Right ventricle myocardium superior (tissue), 1 donor: ENCODE data around the gene TBC1D30. TPM values are rescaled to one million over a fixed set of nuclear protein-coding genes. Genes with fewer than 3 reads are reported as not detected.
A peak's percentile ranks its signal among the peaks of the same experiment; 100 is the strongest.
"Not testable (repeated sequence)": the region's sequence is repeated elsewhere in the genome, so short reads cannot be mapped to it uniquely, and the experiment has no call there.

Experiments
- ATAC-seq: fragments of 200-7000 bp; cut with Tn5 transposase; one replicate; pipeline ENCODE4 v1.9.1; 2020; ENCODE audit warnings: mild to moderate bottlenecking; ENCODE audit not compliant: poor library complexity
- DNase-seq: peaks from one replicate; pipeline ENCODE4 v3.0.0-alpha.2; 2020
- intact Hi-C: fragments of 100-400 bp; cut with DNase I; formaldehyde crosslinking; loops from one replicate; pipeline ENCODE4 v1.11.2; 2022
- total RNA-seq: library from RNA; stranded (reverse); fragmentation: NEBNext Ultra II Directional; extraction: Animal tissue kit (Norgen Biotek cat#: 25700); gene quantifications from one replicate; pipeline ENCODE4 v1.2.1, GENCODE V29; 2021
- donor health status: DM: no; HTN: yes; CAD: no; lungs with severe emphysema.

TBC1D30 gene
- total RNA-seq, 1 donor from 2014 or later, result 0.83 TPM

- DNase-seq, result no peak
- ATAC-seq, result no peak
- intact Hi-C loops, result no loop called here
These were observed 23.8 kb upstream of the TBC1D30 start for GRCh38 chr12:64800640-64801039.

GRCh38 chr12:64801381-64801780 lies 23.1 kb upstream of the TBC1D30 start:
- ATAC-seq, result no peak
- intact Hi-C loops, result no loop called here
- no peak for DNase-seq

DNA sequence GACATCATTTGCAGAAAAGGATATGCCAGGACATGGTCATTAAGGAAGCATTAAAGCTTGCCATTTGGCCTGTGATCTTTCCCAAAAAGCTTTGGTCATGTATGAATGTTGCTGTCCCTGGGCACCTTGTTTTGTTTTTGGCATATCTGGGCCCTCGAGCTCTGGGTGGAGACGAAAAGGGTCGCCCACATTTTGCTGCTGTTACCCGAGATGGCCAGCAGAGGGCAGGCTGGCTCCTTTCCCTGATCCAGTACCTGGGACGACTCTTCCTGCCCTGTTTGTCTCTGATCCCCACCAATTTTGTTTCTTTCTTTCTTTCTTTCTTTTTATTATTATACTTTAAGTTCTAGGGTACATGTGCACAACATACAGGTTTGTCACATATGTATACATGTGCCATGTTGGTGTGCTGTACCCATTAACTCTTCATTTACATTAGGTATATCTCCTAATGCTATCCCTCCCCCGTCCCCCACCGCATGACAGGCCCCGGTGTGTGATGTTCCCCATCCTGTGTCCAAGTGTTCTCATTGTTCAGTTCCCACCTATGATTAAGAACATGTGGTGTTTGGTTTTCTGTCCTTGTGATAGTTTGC lies 22.2 kb upstream of the TBC1D30 start:
- peak; percentile 64 for DNase-seq
- peak; percentile 73 for ATAC-seq
- intact Hi-C loops, result not testable (repeated sequence)

- ATAC-seq (no peak), DNase-seq (no peak)
- intact Hi-C loops, result no loop called here
These were observed 18.3 kb upstream of the TBC1D30 start for GRCh38 chr12:64806173-64806572.

GRCh38 chr12:64806593-64807460 lies 17.6 kb upstream of the TBC1D30 start:
- intact Hi-C loops, result no loop called here
- no peak for ATAC-seq
- DNase-seq, result no peak

DNA sequence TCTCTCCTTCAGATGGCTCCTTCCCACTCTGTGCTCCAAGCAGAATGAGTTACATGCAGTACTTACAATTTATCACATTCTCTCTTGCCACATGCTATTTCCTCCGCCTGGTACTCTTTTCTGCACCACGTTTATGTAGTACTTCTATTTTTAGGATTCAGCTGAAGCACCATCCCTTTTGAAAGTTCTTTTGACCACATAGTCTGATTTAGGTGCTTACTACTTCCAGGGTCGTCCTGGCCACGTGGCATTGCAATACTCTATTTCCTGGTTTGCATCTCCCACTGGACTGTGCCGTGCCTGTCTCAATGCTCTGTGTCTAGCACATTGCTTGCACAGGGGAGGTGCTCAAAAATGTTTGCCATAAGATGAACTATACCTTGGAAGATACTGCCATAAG lies 16.3 kb upstream of the TBC1D30 start:
- no peak for DNase-seq
- ATAC-seq, result no peak
- intact Hi-C loops, result no loop called here

DNA sequence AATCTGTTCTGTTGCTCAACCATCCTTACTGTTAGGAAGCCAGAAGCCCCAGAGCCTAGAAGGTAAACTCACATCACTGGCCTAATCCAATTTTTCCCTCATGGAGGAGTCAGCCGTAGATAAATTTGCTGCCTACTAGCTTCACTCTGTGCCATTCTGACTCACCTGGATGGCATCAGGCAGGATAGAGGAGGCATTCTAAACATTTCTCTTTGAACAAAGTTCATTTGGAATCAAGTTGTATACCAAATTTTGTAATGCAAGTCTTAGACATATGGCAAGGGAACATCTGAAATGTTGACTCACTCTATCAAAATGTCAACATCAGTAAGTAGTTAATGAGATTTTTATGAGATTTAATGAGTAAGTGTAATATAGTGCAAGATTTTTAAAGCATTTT lies 13.6 kb upstream of the TBC1D30 start:
- ATAC-seq, result no peak
- no peak for DNase-seq
- intact Hi-C loops, result no loop called here

- DNase-seq (no peak), ATAC-seq (no peak)
- intact Hi-C loops, result no loop called here
These were observed 10.7 kb upstream of the TBC1D30 start for GRCh38 chr12:64813723-64814122.

GRCh38 chr12:64814432-64814831 lies 10.0 kb upstream of the TBC1D30 start:
- intact Hi-C loops, result no loop called here

GRCh38 chr12:64819816-64820402 lies 4.5 kb upstream of the TBC1D30 start:
- no peak for ATAC-seq
- intact Hi-C loops, result no loop called here
- DNase-seq, result no peak

More at GRCh38 chr12:64814432-64814831, 10.0 kb upstream of the TBC1D30 start:
- ATAC-seq, result no peak
- no peak for DNase-seq

- DNase-seq (no peak), ATAC-seq (no peak)
- intact Hi-C loops, result no loop called here
These were observed 3.9 kb upstream of the TBC1D30 start for GRCh38 chr12:64820593-64820992.

GRCh38 chr12:64821116-64821630 lies 3.3 kb upstream of the TBC1D30 start:
- DNase-seq, result no peak
- intact Hi-C loops, result no loop called here
- no peak for ATAC-seq

- DNase-seq (no peak), ATAC-seq (peak; percentile 14)
- intact Hi-C loops, result no loop called here
These were observed 332 bp upstream of the TBC1D30 start for GRCh38 chr12:64824130-64824499.

GRCh38 chr12:64825143-64826021 lies 935 bp downstream of the TBC1D30 start:
- no peak for DNase-seq
- no peak for ATAC-seq
- intact Hi-C loops, result no loop called here

- DNase-seq (peak; percentile 67), ATAC-seq (peak; percentile 72)
- intact Hi-C loops, result no loop called here
These were observed 1.8 kb downstream of the TBC1D30 start for GRCh38 chr12:64826234-64826633.

DNA sequence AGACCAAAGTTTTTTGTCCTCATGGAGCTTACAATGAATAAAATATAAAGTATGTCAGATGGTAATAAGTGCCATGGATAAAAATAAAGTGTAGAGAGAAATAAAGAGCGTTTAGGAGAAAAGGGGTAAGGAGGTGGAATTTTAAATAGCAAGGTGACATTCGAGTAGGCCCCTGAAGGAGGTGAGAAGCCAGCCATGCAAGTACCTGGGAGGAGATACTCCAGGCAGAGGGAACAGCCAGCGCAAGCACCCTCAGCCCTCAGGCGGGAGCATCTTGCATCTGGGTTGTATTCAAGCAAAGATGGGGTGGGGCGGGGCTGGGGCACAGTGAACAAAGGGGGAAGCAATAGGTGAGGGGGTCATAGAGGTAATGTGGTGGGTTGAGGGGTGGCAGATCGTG lies 4.3 kb downstream of the TBC1D30 start:
- intact Hi-C loops, result no loop called here
- DNase-seq, result no peak
- ATAC-seq, result no peak

- DNase-seq (no peak), ATAC-seq (no peak)
- intact Hi-C loops, result no loop called here
These were observed 9.5 kb downstream of the TBC1D30 start for GRCh38 chr12:64833928-64834327.

GRCh38 chr12:64835901-64836300 lies 11.5 kb downstream of the TBC1D30 start:
- ATAC-seq (no peak), DNase-seq (no peak)
- intact Hi-C loops, result no loop called here

GRCh38 chr12:64836856-64837255 lies 12.4 kb downstream of the TBC1D30 start:
- ATAC-seq (no peak), DNase-seq (no peak)
- intact Hi-C loops, result no loop called here
